ENCODE measurements around the gene ATAT1.

Gene ATAT1

GRCh38 chr6:30626484-30627366, at the start of gene ATAT1:
TSS of gene ATAT1 (plus strand) at chr6:30626874.
- TF ChIP-seq CEBPB (IDR thresholded peaks at IDR 0.05), result no peak
- peak; percentile 59; the same call in 1 of the 2 replicates for TF ChIP-seq YY1 (IDR thresholded peaks at IDR 0.05; ENCODE audit: low read depth)
- no peak for TF ChIP-seq RAD21 (IDR thresholded peaks at IDR 0.05; ENCODE audit: low read depth)
- no peak for TF ChIP-seq FOXM1 (IDR thresholded peaks at IDR 0.05; ENCODE audit: borderline replicate concordance, low read depth)
- no peak for TF ChIP-seq EP300 (IDR thresholded peaks at IDR 0.05; ENCODE audit: borderline replicate concordance)
- TF ChIP-seq CREB1 (IDR thresholded peaks at IDR 0.05; ENCODE audit: low read depth), result no peak; the same call in 1 of the 2 replicates
- no peak for TF ChIP-seq USF1 (IDR thresholded peaks at IDR 0.05)
- no peak for TF ChIP-seq REST (IDR thresholded peaks at IDR 0.05; ENCODE audit: low read depth)
- peak; percentile 61; the same call in 1 of the 2 replicates for TF ChIP-seq MAX (IDR thresholded peaks at IDR 0.05)
- TF ChIP-seq EGR1 (IDR thresholded peaks at IDR 0.05), result no peak
- 0 out of 2 replicates have a peak, but pooled peaks have one; percentile 49 for TF ChIP-seq TCF12 (IDR thresholded peaks at IDR 0.05; ENCODE audit: low read depth)
- no peak for TF ChIP-seq TEAD4 (IDR thresholded peaks at IDR 0.05)
- peak; percentile 43; the same call in 1 of the 2 replicates for TF ChIP-seq NFIC (IDR thresholded peaks at IDR 0.05)
- TF ChIP-seq ZBTB7A (IDR thresholded peaks at IDR 0.05; ENCODE audit: low read depth), result peak; percentile 79
- TF ChIP-seq TAF1 (IDR thresholded peaks at IDR 0.05; ENCODE audit: low read depth), result peak; percentile 81

GRCh38 chr6:30578051-30578450, 48.6 kb upstream of the ATAT1 start:
- TF ChIP-seq REST (IDR thresholded peaks at IDR 0.05; ENCODE audit: low read depth), result no peak
- TF ChIP-seq FOXM1 (IDR thresholded peaks at IDR 0.05; ENCODE audit: borderline replicate concordance, low read depth), result no peak
- TF ChIP-seq TAF1 (IDR thresholded peaks at IDR 0.05; ENCODE audit: low read depth), result no peak
- no peak for TF ChIP-seq CREB1 (IDR thresholded peaks at IDR 0.05; ENCODE audit: low read depth)
- no peak for TF ChIP-seq TCF12 (IDR thresholded peaks at IDR 0.05; ENCODE audit: low read depth)
- no peak for TF ChIP-seq NFIC (IDR thresholded peaks at IDR 0.05)
- no peak for TF ChIP-seq MAX (IDR thresholded peaks at IDR 0.05)
- TF ChIP-seq RAD21 (IDR thresholded peaks at IDR 0.05; ENCODE audit: low read depth), result no peak
- TF ChIP-seq USF1 (IDR thresholded peaks at IDR 0.05), result no peak
- no peak for TF ChIP-seq EP300 (IDR thresholded peaks at IDR 0.05; ENCODE audit: borderline replicate concordance)
- no peak for TF ChIP-seq EGR1 (IDR thresholded peaks at IDR 0.05)
- no peak for TF ChIP-seq YY1 (IDR thresholded peaks at IDR 0.05; ENCODE audit: low read depth)
- no peak for TF ChIP-seq TEAD4 (IDR thresholded peaks at IDR 0.05)
- no peak for TF ChIP-seq CEBPB (IDR thresholded peaks at IDR 0.05)
- no peak for TF ChIP-seq ZBTB7A (IDR thresholded peaks at IDR 0.05; ENCODE audit: low read depth)

- TF ChIP-seq CEBPB (IDR thresholded peaks at IDR 0.05) (no peak), CREB1 (IDR thresholded peaks at IDR 0.05; ENCODE audit: low read depth) (no peak), TAF1 (IDR thresholded peaks at IDR 0.05; ENCODE audit: low read depth) (no peak), EGR1 (IDR thresholded peaks at IDR 0.05) (no peak), TEAD4 (IDR thresholded peaks at IDR 0.05) (no peak), MAX (IDR thresholded peaks at IDR 0.05) (no peak), REST (IDR thresholded peaks at IDR 0.05; ENCODE audit: low read depth) (no peak)
These were observed 42.8 kb upstream of the ATAT1 start for GRCh38 chr6:30583921-30584320.
